ENCODE results near the gene VPS37B.
"Not testable (repeated sequence)": the region's sequence is repeated elsewhere in the genome, so short reads cannot be mapped to it uniquely, and the experiment has no call there.

The VPS37B gene

DNA sequence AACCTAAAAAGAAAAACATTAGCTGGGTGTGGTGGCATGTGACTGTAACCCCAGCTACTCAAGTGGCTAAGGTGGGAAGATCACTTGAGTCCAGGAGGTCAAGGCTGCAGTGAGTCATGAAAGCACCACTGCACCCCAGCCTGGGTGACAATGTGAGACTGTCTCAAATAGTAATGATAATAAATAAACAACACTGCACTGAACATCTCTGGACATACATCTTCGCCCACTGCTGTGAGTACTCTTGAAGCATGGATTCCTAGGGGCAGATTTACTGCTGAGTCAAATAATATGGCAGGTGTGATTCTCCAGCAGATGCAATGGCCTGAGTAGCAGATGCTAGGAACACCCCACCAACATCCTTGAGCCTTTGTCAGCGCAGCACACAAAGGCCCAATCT lies 46.7 kb upstream of the VPS37B start:
- H3K27ac ChIP-seq (ENCODE audit: low read depth, low read length): no peak overlapping the region
- no peaks in the 10 kb centered on the region for H3F3A ChIP-seq (ENCODE audit: insufficient read depth)
- no peak overlapping the region for H2AFZ ChIP-seq (ENCODE audit: low read depth, low read length, severe bottlenecking)
- H3K9ac ChIP-seq (ENCODE audit: low read length): no peak overlapping the region
- no peaks in the 10 kb centered on the region for H3K27me3 ChIP-seq (ENCODE audit: low read length)
- H3K9me2 ChIP-seq (replicated peaks; ENCODE audit: insufficient read depth, low read length): no peaks in the 10 kb centered on the region
- no peak overlapping the region for H3K4me2 ChIP-seq (ENCODE audit: low read depth, low read length, poor library complexity, severe bottlenecking)
- no peaks in the 10 kb centered on the region for H3K9me3 ChIP-seq (ENCODE audit: insufficient read depth, low read length)
- no peaks in the 10 kb centered on the region for H3K79me2 ChIP-seq (ENCODE audit: insufficient read depth, low read length)
- TF ChIP-seq CTCF (IDR thresholded peaks at IDR 0.05; ENCODE audit: insufficient read depth, low read length, poor library complexity, severe bottlenecking) (no peak), EZH2phosphoT487 (conservative IDR thresholded peaks at IDR 0.05; ENCODE audit: low read length) (no peak)
- H3K36me3 ChIP-seq (ENCODE audit: low read length): no peaks in the 10 kb centered on the region
- no peak overlapping the region for H3K4me3 ChIP-seq (ENCODE audit: insufficient read depth, low read length, poor library complexity, severe bottlenecking)
- no peaks in the 10 kb centered on the region for H4K20me1 ChIP-seq (ENCODE audit: low read depth, low read length)

DNA sequence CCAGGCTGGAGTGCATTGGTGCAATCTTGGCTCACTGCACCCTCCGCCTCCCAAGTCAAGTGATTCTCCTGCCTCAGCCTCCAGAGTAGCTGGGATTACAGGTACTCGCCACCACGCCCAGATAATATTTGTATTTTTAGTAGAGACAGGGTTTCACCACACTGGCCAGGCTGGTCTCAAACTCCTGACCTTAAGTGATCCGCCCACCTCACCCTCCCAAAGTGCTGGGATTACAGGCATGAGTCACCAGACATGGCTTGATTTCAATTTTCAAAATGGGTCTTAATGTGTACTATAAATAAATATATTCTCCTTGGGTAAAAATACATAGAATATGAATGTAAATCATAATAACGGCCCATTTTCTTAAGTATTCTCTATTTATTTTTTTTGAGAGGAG lies 45.4 kb upstream of the VPS37B start:
- H3K4me2 ChIP-seq (ENCODE audit: low read depth, low read length, poor library complexity, severe bottlenecking); H3K9me2 ChIP-seq (replicated peaks; ENCODE audit: insufficient read depth, low read length); H3K27ac ChIP-seq (ENCODE audit: low read depth, low read length): not testable (repeated sequence)

GRCh38 chr12:122939125-122939524 lies 43.2 kb upstream of the VPS37B start:
- Histone ChIP-seq H3K9ac (ENCODE audit: low read length) (no peak overlapping the region), H3K9me3 (ENCODE audit: insufficient read depth, low read length) (no peaks in the 10 kb centered on the region), H2AFZ (ENCODE audit: low read depth, low read length, severe bottlenecking) (no peak overlapping the region), H3K27ac (ENCODE audit: low read depth, low read length) (no peak overlapping the region), H3K4me2 (ENCODE audit: low read depth, low read length, poor library complexity, severe bottlenecking) (no peak overlapping the region), H3K4me3 (ENCODE audit: insufficient read depth, low read length, poor library complexity, severe bottlenecking) (no peak overlapping the region), H4K20me1 (ENCODE audit: low read depth, low read length) (no peaks in the 10 kb centered on the region), H3K79me2 (ENCODE audit: insufficient read depth, low read length) (no peaks in the 10 kb centered on the region), H3K36me3 (ENCODE audit: low read length) (no peaks in the 10 kb centered on the region), H3K9me2 (replicated peaks; ENCODE audit: insufficient read depth, low read length) (no peaks in the 10 kb centered on the region), H3K27me3 (ENCODE audit: low read length) (no peaks in the 10 kb centered on the region), H3F3A (ENCODE audit: insufficient read depth) (no peaks in the 10 kb centered on the region)
- no peak for TF ChIP-seq EZH2phosphoT487 (conservative IDR thresholded peaks at IDR 0.05; ENCODE audit: low read length)
- no peak for TF ChIP-seq CTCF (IDR thresholded peaks at IDR 0.05; ENCODE audit: insufficient read depth, low read length, poor library complexity, severe bottlenecking)

More for the DNA sequence above, 45.4 kb upstream of the VPS37B start:
- not testable (repeated sequence) for H3K4me3 ChIP-seq (ENCODE audit: insufficient read depth, low read length, poor library complexity, severe bottlenecking); H3K27me3 ChIP-seq (ENCODE audit: low read length); H3K9me3 ChIP-seq (ENCODE audit: insufficient read depth, low read length); H4K20me1 ChIP-seq (ENCODE audit: low read depth, low read length); H3K79me2 ChIP-seq (ENCODE audit: insufficient read depth, low read length); H3F3A ChIP-seq (ENCODE audit: insufficient read depth); H3K9ac ChIP-seq (ENCODE audit: low read length); H3K36me3 ChIP-seq (ENCODE audit: low read length); H2AFZ ChIP-seq (ENCODE audit: low read depth, low read length, severe bottlenecking)

DNA sequence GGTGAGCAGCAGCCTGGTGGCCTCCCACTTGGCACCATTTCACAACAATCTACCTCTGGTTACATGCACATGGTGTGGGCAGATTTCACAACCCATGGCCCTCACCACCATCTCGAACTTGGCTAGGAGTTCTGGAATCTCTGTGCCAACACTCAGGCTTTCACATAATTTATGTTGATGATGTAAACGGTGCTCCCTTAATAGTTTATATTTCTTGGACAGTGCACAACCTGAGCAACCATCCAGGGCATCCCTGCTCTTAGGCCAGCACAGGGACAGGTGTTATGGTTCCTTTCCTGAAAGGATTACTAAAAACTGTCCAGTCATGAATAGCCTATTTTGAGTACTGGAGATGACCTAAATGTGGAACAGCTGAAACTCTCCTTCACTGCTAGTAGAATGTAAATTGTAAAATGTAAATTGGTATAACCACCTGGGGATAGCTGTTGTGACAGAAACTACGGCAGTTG lies 41.7 kb upstream of the VPS37B start:
- Histone ChIP-seq H3K9me3 (ENCODE audit: insufficient read depth, low read length) (no peaks in the 10 kb centered on the region), H3K27ac (ENCODE audit: low read depth, low read length) (no peak overlapping the region), H3K9me2 (replicated peaks; ENCODE audit: insufficient read depth, low read length) (no peaks in the 10 kb centered on the region), H3K79me2 (ENCODE audit: insufficient read depth, low read length) (no peaks in the 10 kb centered on the region), H3K27me3 (ENCODE audit: low read length) (no peaks in the 10 kb centered on the region), H3K36me3 (ENCODE audit: low read length) (no peaks in the 10 kb centered on the region), H3K9ac (ENCODE audit: low read length) (no peak overlapping the region), H3F3A (ENCODE audit: insufficient read depth) (no peaks in the 10 kb centered on the region), H3K4me3 (ENCODE audit: insufficient read depth, low read length, poor library complexity, severe bottlenecking) (no peak overlapping the region), H4K20me1 (ENCODE audit: low read depth, low read length) (no peaks in the 10 kb centered on the region), H3K4me2 (ENCODE audit: low read depth, low read length, poor library complexity, severe bottlenecking) (no peak overlapping the region), H2AFZ (ENCODE audit: low read depth, low read length, severe bottlenecking) (no peak overlapping the region)
- no peak for TF ChIP-seq EZH2phosphoT487 (conservative IDR thresholded peaks at IDR 0.05; ENCODE audit: low read length)
- TF ChIP-seq CTCF (IDR thresholded peaks at IDR 0.05; ENCODE audit: insufficient read depth, low read length, poor library complexity, severe bottlenecking): no peak
